ENCODE data around the gene ADAMTS13.

The ADAMTS13 gene

DNA sequence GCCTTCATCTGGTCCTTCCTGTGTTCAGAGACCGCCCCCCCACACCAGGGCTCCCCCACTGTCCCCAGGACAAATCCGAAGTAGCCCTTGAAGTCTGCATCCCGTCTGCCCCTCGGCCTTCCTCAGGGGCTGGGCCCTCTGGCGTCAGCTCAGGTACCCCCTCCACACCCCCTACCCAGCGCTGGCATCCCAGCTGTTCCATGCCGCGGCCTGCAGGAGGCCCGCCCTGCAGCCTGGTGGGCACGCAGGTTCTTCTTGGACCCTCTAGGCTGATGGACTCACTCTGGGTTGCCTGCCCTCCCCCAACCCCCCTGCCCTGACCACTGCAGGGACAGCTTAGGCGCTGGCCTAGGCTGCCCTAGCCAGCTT lies 50.1 kb downstream of the ADAMTS13 start:
- no peak for DNase-seq (ENCODE audit: low read depth)

DNA sequence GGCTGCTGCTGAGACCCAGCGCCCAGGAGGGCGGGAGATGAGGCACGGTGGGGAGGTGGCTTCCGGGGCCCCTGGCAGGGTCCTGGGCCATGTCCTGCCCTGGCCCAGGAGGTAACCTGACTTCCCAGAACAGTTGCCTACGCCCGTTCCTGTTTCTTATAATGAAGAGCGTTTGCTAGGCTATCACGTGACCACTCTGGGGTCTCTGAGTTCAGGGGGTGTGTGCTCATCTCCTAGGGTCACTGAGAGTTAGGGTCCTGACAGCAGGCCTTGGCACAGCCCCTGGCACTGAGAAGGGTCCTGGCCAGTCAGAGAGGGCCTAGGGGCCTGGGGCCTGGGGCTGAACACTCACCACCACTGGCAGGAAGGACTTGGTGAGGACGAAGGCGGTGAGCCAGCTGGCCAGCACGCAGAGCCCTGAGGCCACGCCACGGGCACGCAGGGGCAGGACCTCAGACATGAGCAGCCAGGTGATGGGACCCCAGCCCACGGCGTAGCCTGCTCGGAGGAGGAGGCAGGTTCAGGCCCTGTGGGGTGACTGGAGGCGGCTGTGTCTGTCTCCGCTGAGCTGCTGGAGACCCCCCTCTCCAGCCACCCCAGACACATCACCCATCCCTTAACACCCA lies 50.7 kb downstream of the ADAMTS13 start:
- no peak for DNase-seq (ENCODE audit: low read depth)

GRCh38 chr9:133473743-133474142 lies 51.6 kb downstream of the ADAMTS13 start:
- DNase-seq (ENCODE audit: low read depth) = no peak

DNA sequence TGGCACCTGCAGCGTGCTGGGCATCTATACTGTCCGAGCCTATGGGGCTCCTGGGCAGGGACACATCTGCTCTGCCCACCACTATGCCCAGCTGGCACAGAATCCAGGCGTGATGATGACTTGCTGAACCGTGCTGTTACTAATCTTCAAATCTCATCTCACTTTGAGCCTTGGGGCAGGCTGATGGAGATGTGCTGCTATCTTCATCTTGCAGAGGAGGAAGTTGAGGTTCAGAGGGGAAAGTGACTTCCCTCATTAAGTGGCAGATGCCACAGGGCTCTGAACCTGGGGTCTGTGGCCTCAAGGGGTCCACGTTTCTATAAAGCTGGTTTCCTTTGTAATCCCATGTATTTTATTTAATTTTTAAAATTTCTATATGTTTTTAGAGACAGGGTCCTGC lies 52.0 kb downstream of the ADAMTS13 start:
- no peak for DNase-seq (ENCODE audit: low read depth)

GRCh38 chr9:133474853-133475252 lies 52.7 kb downstream of the ADAMTS13 start:
- DNase-seq (ENCODE audit: low read depth) = no peak

DNA sequence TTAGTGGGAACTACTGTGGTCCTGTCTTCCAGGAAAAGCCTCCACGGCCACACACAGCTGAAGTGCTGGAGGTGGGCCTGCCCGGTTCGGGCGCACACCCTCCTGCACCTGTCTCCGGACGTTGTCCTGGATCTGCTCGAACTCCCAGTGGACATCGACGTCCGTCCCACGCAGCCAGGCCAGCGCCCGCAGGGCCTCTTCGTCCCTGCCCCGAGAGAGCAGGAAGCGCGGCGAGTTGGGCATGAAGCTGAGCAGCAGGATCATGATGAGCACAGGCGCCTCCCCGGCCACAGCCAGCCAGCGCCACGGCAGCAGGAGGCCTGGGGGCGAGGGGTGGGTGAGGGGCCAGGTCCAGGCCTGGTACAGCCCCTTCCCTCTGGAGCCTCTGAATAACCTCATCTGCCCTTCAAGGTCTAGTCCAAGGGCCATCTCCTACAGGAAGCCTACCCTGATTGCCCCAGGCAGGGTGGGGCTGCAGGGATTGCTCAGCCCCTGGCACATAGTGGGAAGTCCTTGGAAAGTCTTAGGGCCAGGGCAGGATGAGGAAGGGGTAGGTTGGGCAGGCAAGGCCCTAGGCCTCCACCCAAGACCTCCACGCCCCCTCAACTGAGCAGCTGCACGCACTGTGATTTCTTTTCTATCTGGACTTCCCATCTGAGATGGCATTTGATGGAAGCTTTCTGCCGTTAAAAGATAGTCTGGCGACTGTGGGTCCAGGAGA lies 53.3 kb downstream of the ADAMTS13 start:
- no peak for DNase-seq (ENCODE audit: low read depth)

- DNase-seq (ENCODE audit: low read depth) = no peak
These were observed 54.1 kb downstream of the ADAMTS13 start for GRCh38 chr9:133476036-133476931.

DNA sequence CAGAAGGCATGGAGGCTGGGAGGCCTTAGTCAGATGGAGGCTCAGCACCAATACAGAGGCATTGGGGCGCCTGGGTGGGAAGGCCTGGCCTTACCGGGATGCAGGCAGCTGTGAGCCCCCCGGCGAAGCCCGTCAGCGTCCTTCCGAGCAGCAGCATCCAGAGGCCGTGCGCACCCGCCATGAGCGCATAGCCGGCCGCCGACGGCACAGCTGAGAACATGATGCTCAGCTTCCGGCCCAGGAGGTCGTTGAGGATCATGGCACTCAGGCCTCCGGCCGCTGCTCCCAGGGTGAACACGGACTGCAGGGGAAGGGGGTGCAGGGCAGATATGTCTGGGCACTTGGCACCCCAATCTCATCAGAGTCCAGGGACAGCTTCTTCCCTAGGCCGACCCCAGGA lies 54.8 kb downstream of the ADAMTS13 start:
- no peak for DNase-seq (ENCODE audit: low read depth)

- DNase-seq (ENCODE audit: low read depth) = no peak
These were observed 55.3 kb downstream of the ADAMTS13 start for GRCh38 chr9:133477461-133477860.

DNA sequence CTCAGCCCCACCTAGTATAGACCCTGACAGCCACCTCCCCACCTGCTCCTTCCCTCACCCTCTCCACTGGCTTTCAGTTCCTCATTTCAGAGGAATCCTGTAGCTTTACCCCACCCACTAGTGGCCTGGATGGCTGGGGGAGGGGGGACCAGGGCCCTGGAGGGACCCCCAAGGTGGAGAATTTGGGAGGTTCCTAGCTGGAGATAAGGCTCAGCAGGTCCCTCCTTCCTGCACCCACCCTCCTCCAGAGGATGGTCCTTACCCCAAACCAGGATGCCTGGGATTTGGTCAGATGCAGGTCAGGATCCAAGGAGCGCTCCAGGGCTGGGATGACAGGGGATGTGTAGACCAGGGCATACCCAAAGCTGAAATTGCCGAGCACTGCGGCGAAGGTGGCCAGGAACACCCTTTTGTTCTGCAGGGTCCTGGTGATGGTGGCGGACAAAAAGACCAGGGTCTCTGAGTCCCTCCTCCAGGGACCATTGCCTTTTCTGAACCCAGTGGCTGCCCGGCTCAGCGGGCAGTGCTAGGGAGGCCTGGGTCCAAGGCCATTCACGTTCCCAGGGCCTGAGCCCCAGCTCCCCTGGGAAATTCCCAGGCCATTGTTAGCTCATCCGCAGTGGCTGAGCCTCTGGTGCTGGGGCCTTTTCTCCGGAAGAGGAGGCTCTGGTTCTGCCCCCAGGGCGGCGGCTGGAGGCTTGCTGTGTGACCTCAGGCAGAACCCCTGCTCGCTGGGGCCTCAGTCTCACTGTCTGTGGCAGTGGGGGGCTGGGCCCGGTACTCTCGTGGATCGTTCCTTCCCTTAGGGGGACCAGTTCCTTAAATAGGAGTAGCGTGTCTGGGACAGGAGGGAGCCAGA lies 56.1 kb downstream of the ADAMTS13 start:
- DNase-seq (ENCODE audit: low read depth) = no peak

DNA sequence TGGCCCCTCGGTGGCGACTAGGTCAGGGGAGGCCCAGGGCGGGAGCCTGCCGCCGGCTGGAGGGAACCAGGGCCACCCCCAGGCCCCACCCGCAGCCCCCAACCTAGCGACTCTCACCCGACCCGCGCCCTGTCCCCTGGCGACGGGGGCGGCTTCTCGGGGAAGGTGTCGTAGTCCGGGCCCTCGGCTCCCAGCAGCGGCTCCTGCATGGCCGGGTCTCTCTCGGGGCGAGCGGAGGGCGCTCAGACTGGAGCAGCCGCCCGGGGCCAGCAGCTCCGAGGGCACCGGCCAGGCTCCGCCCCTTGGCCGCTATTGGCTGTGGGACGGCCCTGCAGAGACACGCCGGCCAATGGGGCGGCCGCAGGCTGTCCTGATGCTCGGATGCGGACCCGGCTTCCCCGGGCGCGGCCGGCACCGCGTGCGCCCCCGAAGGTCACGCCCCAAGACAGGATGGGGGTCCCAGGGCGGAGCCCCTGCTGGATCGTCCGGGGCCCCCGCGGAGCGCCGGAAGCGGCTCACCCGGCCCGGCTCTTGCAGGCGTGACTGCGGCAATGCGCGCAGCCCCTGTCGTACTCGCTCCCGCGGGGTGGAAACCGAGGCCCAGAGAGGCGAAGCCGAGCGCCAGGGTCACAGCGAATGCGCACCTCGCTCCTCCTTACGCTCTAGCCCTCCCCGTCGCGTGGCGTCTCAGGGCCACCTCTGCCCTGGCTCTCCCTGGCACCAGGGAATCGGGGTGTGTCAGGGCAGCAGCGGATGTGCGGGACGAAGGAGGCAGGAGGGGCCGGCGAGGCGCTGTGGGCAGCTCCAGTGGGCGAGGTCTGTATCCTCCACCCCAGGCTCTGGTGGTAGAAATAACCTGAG lies 56.9 kb downstream of the ADAMTS13 start, which contains the start of gene SLC2A6:
TSS of gene SLC2A6 (minus strand) at position 249 of the 861 bp plus-strand sequence. CDS start at position 209, 40 bp downstream.
- DNase-seq (ENCODE audit: low read depth) = peak; percentile 60

GRCh38 chr9:133483611-133484010 lies 61.4 kb downstream of the ADAMTS13 start:
- DNase-seq (ENCODE audit: low read depth) = no peak

GRCh38 chr9:133484671-133485437 lies 62.7 kb downstream of the ADAMTS13 start:
- DNase-seq (ENCODE audit: low read depth) = no peak

GRCh38 chr9:133485531-133486260 lies 63.5 kb downstream of the ADAMTS13 start:
- no peak for DNase-seq (ENCODE audit: low read depth)

- no peak for DNase-seq (ENCODE audit: low read depth)
These were observed 65.2 kb downstream of the ADAMTS13 start for GRCh38 chr9:133487331-133487725.

DNA sequence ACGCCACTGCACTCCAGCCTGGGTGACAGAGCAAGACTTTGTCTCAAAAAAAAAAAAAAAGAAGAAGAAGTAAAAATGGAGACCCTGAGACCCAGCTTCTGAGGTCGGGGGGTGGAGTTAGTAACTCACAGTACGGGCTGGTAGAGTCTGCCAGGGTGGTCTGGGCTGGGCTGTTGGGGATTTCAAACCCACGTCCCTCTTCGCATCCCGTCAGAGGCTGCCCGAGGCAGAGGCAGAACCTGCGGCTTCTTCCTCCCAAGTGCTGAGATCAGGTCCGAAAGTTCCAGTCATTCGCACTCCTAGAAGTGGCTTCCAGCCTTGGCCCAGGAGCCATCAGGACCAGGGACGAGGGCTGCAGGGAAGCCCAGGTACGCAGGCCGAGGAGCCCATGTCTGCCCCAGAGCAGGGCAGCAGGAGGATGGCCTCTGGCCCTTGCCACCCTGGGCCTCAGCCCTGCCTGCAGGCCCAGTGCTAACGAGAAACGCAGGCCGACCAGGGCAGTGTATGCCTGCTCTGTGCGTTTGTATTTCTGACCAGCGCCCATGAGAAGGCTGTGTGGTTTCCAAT lies 66.6 kb downstream of the ADAMTS13 start:
- DNase-seq (ENCODE audit: low read depth) = no peak

DNA sequence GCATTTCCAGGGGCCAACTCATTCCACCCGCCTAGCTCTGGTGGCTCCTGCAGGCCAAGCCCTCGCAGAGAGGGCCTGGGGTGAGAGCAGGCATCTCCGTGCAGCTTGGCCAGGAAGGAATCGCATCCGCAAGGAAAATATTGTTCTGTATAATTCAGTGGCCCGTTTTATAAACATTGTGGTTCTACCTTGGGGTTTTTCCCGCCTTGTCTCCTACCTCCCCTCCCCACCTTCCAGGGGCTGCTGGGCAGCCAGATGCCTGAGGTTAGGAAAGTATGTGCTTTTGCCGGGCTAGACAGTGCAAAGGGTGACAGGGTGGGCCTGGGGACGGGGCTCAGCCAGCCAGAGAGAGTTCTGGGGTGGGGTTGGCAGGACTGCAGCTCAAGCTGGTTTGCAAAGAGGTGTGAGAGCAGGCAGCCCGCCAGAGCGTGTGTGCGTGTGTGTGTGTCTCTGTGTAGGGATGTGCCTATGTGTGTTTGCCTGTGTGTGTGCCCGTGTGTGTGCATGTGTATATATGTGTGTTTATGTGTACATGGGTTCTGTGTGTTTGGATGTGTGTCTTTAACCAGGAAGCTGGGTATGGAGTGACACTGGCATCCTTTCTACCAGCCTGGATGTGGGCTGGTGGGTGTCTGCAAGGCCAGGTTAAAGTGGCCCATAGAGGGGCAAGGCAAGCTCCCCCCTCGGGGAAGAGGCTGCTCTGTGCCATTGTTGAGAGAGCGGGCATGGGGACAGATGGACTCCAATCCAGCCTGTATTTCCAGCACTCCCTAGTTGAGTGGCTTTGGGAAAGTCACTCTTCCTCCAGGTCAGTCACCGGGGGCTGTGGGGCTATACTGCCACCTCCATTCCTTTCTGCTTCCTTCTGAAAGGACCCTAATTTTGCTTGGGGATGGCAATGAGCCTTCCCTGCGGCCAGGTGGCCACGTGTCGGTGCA lies 67.4 kb downstream of the ADAMTS13 start:
- no peak for DNase-seq (ENCODE audit: low read depth)

DNA sequence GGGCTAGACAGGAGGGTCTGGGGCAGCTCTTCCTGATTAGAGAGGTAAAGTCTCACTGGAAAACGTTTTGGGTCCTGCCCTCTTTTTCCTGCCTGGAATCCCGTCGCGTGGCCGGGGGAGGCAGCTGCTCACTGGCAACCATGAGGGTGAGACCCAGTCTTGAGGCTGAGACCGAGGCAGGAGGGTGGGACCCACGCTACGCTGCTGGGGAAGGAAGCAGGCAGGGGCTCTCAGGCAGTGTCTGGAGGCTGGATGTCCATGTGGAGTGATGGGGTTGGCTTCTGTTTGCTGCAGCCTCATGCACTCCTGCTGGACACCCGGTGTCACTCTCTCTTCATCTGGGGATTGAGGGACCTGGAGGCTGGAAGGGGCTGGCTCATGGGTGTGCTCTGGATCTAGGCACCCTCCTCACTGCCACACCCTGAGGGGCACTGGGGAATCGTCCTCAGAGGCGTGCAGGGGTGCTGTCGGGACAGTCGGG lies 68.1 kb downstream of the ADAMTS13 start:
- no peak for DNase-seq (ENCODE audit: low read depth)

Measured in stimulated activated CD8-positive, alpha-beta memory T cell treated with anti-CD3 and anti-CD28 coated beads, Interleukin-7, amount 100 ng/mL, for 24 hours (primary cell).